Measurements from ENCODE around the gene UGT3A1.

- TF ChIP-seq CTCF (IDR thresholded peaks at IDR 0.05) (no peak), EZH2 (IDR thresholded peaks at IDR 0.05) (no peak), EZH2phosphoT487 (IDR thresholded peaks at IDR 0.05) (no peak)
These were observed 87.5 kb downstream of the UGT3A1 start for GRCh38 chr5:35903631-35904203.
